MM.1S (cell line): ENCODE results near the gene ZDHHC1.
"Not testable (repeated sequence)": the region's sequence is repeated elsewhere in the genome, so short reads cannot be mapped to it uniquely, and the experiment has no call there.

ENCODE experiments used
- DNase-seq: peaks from one replicate; pipeline ENCODE4 v3.0.0-alpha.2; 2015
- H2AFZ ChIP-seq: fragments of 300-600 bp; sonication (generic); 2 replicates; pipeline ENCODE4 v1.6.0; 2016; ENCODE audit warnings: antibody characterized with exemption, low read length
- H3F3A ChIP-seq: fragments of 300-600 bp; sonication (generic); 2 replicates; pipeline ENCODE4 v1.6.1; 2016; ENCODE audit warnings: mild to moderate bottlenecking, antibody characterized with exemption, low read length, moderate library complexity, mixed read lengths; ENCODE audit not compliant: insufficient read depth
- H3K27ac ChIP-seq: fragments of 300-600 bp; sonication (generic); 2 replicates; pipeline ENCODE4 v1.5.1; 2016; ENCODE audit warnings: mild to moderate bottlenecking, low read length
- H3K27me3 ChIP-seq: fragments of 300-600 bp; sonication (generic); replicated peaks from 2 replicates; pipeline ENCODE4 v1.6.0; 2016; ENCODE audit warnings: low read length; ENCODE audit not compliant: insufficient read depth
- H3K36me3 ChIP-seq: fragments of 300-600 bp; sonication (generic); replicated peaks from 2 replicates; pipeline ENCODE4 v1.6.1; 2016; ENCODE audit warnings: mild to moderate bottlenecking, low read length, mixed read lengths; ENCODE audit not compliant: insufficient read depth
- H3K4me1 ChIP-seq: fragments of 300-600 bp; sonication (generic); 2 replicates; pipeline ENCODE4 v1.6.1; 2016; ENCODE audit warnings: low read length, mixed read lengths
- H3K4me2 ChIP-seq: fragments of 300-600 bp; sonication (generic); 2 replicates; pipeline ENCODE4 v1.6.0; 2016; ENCODE audit warnings: low read depth, low read length
- H3K4me3 ChIP-seq: fragments of 300-600 bp; sonication (generic); 2 replicates; pipeline ENCODE4 v1.5.1; 2016; ENCODE audit warnings: low read length, mixed read lengths
- H3K79me2 ChIP-seq: fragments of 300-600 bp; sonication (generic); 2 replicates; pipeline ENCODE4 v1.6.1; 2016; ENCODE audit warnings: mixed run types, low read length, mixed read lengths
- H3K9ac ChIP-seq: fragments of 300-600 bp; sonication (generic); 2 replicates; pipeline ENCODE4 v1.6.1; 2016; ENCODE audit warnings: low read length, mixed read lengths
- H3K9me2 ChIP-seq: fragments of 300-600 bp; sonication (generic); replicated peaks from 2 replicates; pipeline ENCODE4 v1.6.1; 2016; ENCODE audit warnings: mild to moderate bottlenecking, low read length, mixed read lengths; ENCODE audit not compliant: insufficient read depth
- H3K9me3 ChIP-seq: fragments of 300-600 bp; sonication (generic); replicated peaks from 2 replicates; pipeline ENCODE4 v1.6.1; 2016; ENCODE audit warnings: mild to moderate bottlenecking, low read length, mixed read lengths; ENCODE audit not compliant: insufficient read depth
- H4K20me1 ChIP-seq: fragments of 300-600 bp; sonication (generic); 2 replicates; pipeline ENCODE4 v1.6.1; 2016; ENCODE audit warnings: mild to moderate bottlenecking, low read length, moderate library complexity, mixed read lengths; ENCODE audit not compliant: insufficient read depth
- CTCF ChIP-seq: fragments of 300-600 bp; sonication (generic); IDR thresholded peaks from 2 replicates; pipeline ENCODE4 v1.5.1; 2016; ENCODE audit warnings: antibody characterized with exemption, low read length, mixed read lengths
- EZH2 ChIP-seq: fragments of 300-600 bp; sonication (generic); optimal IDR thresholded peaks from 2 replicates; pipeline ENCODE3; 2017; ENCODE audit warnings: low read depth, mild to moderate bottlenecking, antibody characterized with exemption, low read length, mixed read lengths
- EZH2phosphoT487 ChIP-seq: fragments of 300-600 bp; sonication (generic); IDR thresholded peaks from 2 replicates; pipeline ENCODE4 v1.6.1; 2018; ENCODE audit warnings: antibody characterized with exemption, low read length

The ZDHHC1 gene

DNA sequence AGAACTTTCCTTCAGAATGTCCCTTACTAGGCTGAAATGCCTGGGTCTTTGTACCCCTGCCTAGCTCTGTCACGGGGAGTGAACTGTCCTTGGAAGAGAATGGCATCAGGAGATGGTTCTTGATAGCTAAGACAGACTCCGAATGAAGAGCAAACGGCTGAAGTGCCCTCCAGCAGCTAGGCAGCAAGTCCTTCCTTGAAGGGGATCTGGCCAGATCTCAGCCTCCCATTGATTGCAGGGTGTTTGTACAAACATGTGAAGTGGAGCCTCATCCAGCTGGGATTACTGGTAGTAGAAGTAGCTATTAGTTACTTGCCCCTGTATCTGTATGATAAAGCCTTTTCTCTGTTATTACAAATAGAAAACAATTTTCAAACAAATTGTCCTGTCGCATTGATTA is 58.7 kb downstream of the ZDHHC1 start:
- no peaks in the 10 kb centered on the region for H4K20me1 ChIP-seq
- H3K36me3 ChIP-seq: no peaks in the 10 kb centered on the region
- H3K9ac ChIP-seq: no peak overlapping the region
- H3F3A ChIP-seq: no peaks in the 10 kb centered on the region
- H3K27me3 ChIP-seq: no peaks in the 10 kb centered on the region
- H3K4me3 ChIP-seq: no peak overlapping the region
- no peaks in the 10 kb centered on the region for H3K4me1 ChIP-seq
- no peaks in the 10 kb centered on the region for H3K9me3 ChIP-seq
- no peaks in the 10 kb centered on the region for H3K9me2 ChIP-seq
- no peak for DNase-seq
- no peaks in the 10 kb centered on the region for H3K79me2 ChIP-seq
- H2AFZ ChIP-seq: no peak overlapping the region
- H3K27ac ChIP-seq: no peak overlapping the region
- TF ChIP-seq EZH2phosphoT487: no peak
- TF ChIP-seq EZH2: no peak
- TF ChIP-seq CTCF: no peak
- H3K4me2 ChIP-seq: no peak overlapping the region

DNA sequence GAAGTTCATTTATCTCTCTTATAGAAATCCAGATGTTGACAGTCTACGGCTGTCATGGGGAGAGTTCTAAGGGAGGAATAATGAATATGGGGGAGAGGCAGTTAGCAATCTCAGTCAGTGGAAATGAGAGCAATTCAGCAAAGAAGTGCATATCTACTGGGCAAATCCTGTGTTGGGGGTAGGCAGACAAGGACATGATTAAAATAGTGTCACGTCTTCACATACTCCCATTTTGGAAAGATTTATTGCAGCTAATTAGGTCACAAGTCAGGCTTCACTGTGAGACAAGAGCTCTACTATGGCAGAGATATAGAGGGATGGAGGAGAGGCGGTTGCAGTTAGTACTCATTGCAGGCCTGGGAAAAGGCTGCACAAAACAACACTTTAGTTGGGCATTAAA is 59.9 kb downstream of the ZDHHC1 start:
- Histone ChIP-seq H3K9me3 (no peaks in the 10 kb centered on the region), H3K9ac (no peak overlapping the region), H3K36me3 (no peaks in the 10 kb centered on the region), H3K27ac (no peak overlapping the region), H3K4me3 (no peak overlapping the region), H3K9me2 (no peaks in the 10 kb centered on the region), H2AFZ (no peak overlapping the region), H4K20me1 (no peaks in the 10 kb centered on the region), H3K27me3 (no peaks in the 10 kb centered on the region), H3F3A (no peaks in the 10 kb centered on the region), H3K4me2 (no peak overlapping the region), H3K79me2 (no peaks in the 10 kb centered on the region), H3K4me1 (no peaks in the 10 kb centered on the region)
- TF ChIP-seq EZH2 (no peak), CTCF (no peak), EZH2phosphoT487 (no peak)
- no peak for DNase-seq

DNA sequence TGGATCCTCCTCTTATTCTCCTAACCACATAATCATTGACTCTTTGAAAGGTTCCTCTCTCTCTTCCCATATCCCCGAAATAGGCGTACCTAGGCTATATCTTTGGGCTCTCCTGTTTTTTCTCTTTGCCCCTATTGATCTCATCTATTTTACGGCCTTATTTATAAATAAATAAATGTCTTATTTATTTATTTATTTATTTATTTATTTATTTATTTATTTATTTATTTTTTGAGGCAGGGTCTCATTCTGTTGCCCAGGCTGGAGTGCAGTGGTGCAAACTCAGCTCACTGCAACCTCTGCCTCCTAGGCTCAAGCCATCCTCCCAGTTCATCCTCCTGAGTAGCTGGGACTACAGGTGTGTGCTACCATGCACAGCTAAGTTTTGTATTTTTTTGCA is 63.8 kb downstream of the ZDHHC1 start:
- H4K20me1 ChIP-seq, H3K27me3 ChIP-seq, H3F3A ChIP-seq, H3K4me3 ChIP-seq, H3K9me3 ChIP-seq, H2AFZ ChIP-seq, DNase-seq, H3K4me1 ChIP-seq, H3K4me2 ChIP-seq, H3K79me2 ChIP-seq, H3K9me2 ChIP-seq, H3K9ac ChIP-seq, H3K36me3 ChIP-seq, H3K27ac ChIP-seq: not testable (repeated sequence)

DNA sequence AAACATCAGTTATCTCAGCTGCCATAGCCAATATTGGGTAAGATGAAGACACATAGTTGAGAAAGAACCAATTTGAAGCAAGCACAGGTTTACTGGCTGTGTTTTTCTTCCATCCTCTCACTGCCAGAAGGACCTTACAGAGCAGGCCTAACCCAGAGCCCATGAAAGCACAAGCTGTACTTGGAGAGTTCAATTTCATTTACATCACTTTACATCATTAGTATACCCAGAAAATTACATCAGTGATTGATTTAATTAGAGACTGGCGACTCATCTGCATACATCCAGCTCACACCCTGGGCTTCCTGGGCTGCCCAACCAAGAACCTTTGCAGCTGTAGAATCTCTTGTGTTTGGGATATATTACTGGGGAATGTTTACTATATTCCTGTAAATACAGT is 66.0 kb downstream of the ZDHHC1 start:
- Histone ChIP-seq H3K36me3 (no peaks in the 10 kb centered on the region), H3K27me3 (no peaks in the 10 kb centered on the region), H4K20me1 (no peaks in the 10 kb centered on the region), H3K4me3 (no peak overlapping the region), H3F3A (no peaks in the 10 kb centered on the region), H3K79me2 (no peaks in the 10 kb centered on the region), H3K9me3 (no peaks in the 10 kb centered on the region), H3K9ac (no peak overlapping the region), H3K4me2 (no peak overlapping the region), H3K9me2 (no peaks in the 10 kb centered on the region), H3K27ac (no peak overlapping the region), H2AFZ (no peak overlapping the region), H3K4me1 (no peaks in the 10 kb centered on the region)
- no peak for DNase-seq
- TF ChIP-seq CTCF (no peak), EZH2 (no peak), EZH2phosphoT487 (no peak)
